Stimulated activated CD8-positive, alpha-beta memory T cell treated with anti-CD3 and anti-CD28 coated beads, Interleukin-15, amount 100 ng/mL, for 24 hours (primary cell): ENCODE results near the gene TBXAS1.

Source experiments
- DNase-seq: peaks from one replicate; pipeline ENCODE4 v3.0.0-alpha.2; 2020; ENCODE audit warnings: low read depth

Gene TBXAS1

GRCh38 chr7:140025241-140025640 lies 196.2 kb downstream of the TBXAS1 start:
- DNase-seq = no peak

- DNase-seq = no peak
These were observed 196.9 kb downstream of the TBXAS1 start for GRCh38 chr7:140025814-140026433.

GRCh38 chr7:140026935-140027334 lies 197.9 kb downstream of the TBXAS1 start:
- no peak for DNase-seq

- DNase-seq = no peak
These were observed 198.8 kb downstream of the TBXAS1 start for GRCh38 chr7:140027858-140028257.

GRCh38 chr7:140028311-140028710 lies 199.2 kb downstream of the TBXAS1 start:
- DNase-seq = no peak

GRCh38 chr7:140029072-140029471 lies 200.0 kb downstream of the TBXAS1 start:
- DNase-seq = no peak

GRCh38 chr7:140031364-140031763 lies 202.3 kb downstream of the TBXAS1 start:
- no peak for DNase-seq

GRCh38 chr7:140033036-140033435 lies 204.0 kb downstream of the TBXAS1 start:
- DNase-seq = no peak

GRCh38 chr7:140033779-140034363 lies 204.8 kb downstream of the TBXAS1 start:
- no peak for DNase-seq

GRCh38 chr7:140034421-140034820 lies 205.4 kb downstream of the TBXAS1 start:
- DNase-seq = no peak

GRCh38 chr7:140035400-140036223 lies 206.5 kb downstream of the TBXAS1 start:
- no peak for DNase-seq

GRCh38 chr7:140036224-140036962 lies 207.3 kb downstream of the TBXAS1 start:
- DNase-seq = no peak

- DNase-seq = no peak
These were observed 210.0 kb downstream of the TBXAS1 start for GRCh38 chr7:140039066-140039465.

GRCh38 chr7:140039896-140040295 lies 210.8 kb downstream of the TBXAS1 start:
- no peak for DNase-seq

GRCh38 chr7:140041659-140042385 lies 212.8 kb downstream of the TBXAS1 start:
- no peak for DNase-seq

GRCh38 chr7:140042386-140042670 lies 213.3 kb downstream of the TBXAS1 start:
- DNase-seq = no peak

GRCh38 chr7:140044251-140044650 lies 215.2 kb downstream of the TBXAS1 start:
- no peak for DNase-seq

GRCh38 chr7:140045697-140046096 lies 216.6 kb downstream of the TBXAS1 start:
- no peak for DNase-seq

GRCh38 chr7:140047197-140047596 lies 218.1 kb downstream of the TBXAS1 start:
- DNase-seq = no peak

GRCh38 chr7:140048138-140048537 lies 219.1 kb downstream of the TBXAS1 start:
- DNase-seq = no peak

- DNase-seq = no peak
These were observed 219.9 kb downstream of the TBXAS1 start for GRCh38 chr7:140048989-140049338.

- DNase-seq = no peak
These were observed 220.4 kb downstream of the TBXAS1 start for GRCh38 chr7:140049339-140050024.
